ENCODE measurements around the gene SCN4A.

The SCN4A gene

GRCh38 chr17:63941751-63942150 lies 31.0 kb downstream of the SCN4A start:
- TF ChIP-seq JUND (IDR thresholded peaks at IDR 0.05; ENCODE audit: low read depth): no peak
- in situ Hi-C loops (cut with HindIII; ENCODE audit: low pct_unique_long_range_greater_than_20kb, low sequenced_read_pairs): no loop called here
- no peak for DNase-seq (ENCODE audit: low read depth in 1 of 2, low spot score in 1 of 2)

DNA sequence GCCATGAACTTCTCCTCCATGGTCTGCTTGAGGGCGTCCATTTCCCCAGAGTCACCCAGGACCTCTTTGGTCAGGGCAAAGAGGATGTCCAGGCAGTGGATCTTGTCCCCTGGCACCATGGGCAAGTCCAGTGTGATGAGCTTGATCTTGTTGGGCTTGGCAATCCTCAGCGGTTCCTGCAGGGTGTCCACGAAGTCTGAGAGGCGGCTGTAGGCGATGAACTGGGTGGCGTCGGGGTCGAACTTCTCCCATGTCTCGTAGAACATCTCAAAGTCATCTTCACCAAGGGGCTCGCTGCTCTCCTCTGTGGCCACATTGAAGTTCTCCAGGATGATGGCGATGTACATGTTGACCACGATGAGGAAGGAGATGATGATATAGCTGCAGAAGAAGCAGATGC lies 31.6 kb downstream of the SCN4A start:
- TF ChIP-seq JUND (IDR thresholded peaks at IDR 0.05; ENCODE audit: low read depth): no peak
- no peak for DNase-seq (ENCODE audit: low read depth in 1 of 2, low spot score in 1 of 2)
- in situ Hi-C loops (cut with HindIII; ENCODE audit: low pct_unique_long_range_greater_than_20kb, low sequenced_read_pairs): no loop called here

GRCh38 chr17:63940584-63940983 lies 32.1 kb downstream of the SCN4A start:
- in situ Hi-C loops (cut with HindIII; ENCODE audit: low pct_unique_long_range_greater_than_20kb, low sequenced_read_pairs): no loop called here
- no peak for DNase-seq (ENCODE audit: low read depth in 1 of 2, low spot score in 1 of 2)
- no peak for TF ChIP-seq JUND (IDR thresholded peaks at IDR 0.05; ENCODE audit: low read depth)

- in situ Hi-C loops (cut with HindIII; ENCODE audit: low pct_unique_long_range_greater_than_20kb, low sequenced_read_pairs): no loop called here
- TF ChIP-seq JUND (IDR thresholded peaks at IDR 0.05; ENCODE audit: low read depth): no peak
- DNase-seq (ENCODE audit: low read depth in 1 of 2, low spot score in 1 of 2): no peak
These were observed 32.8 kb downstream of the SCN4A start for GRCh38 chr17:63939884-63940283.

GRCh38 chr17:63939401-63939800 lies 33.3 kb downstream of the SCN4A start:
- TF ChIP-seq JUND (IDR thresholded peaks at IDR 0.05; ENCODE audit: low read depth): no peak
- in situ Hi-C loops (cut with HindIII; ENCODE audit: low pct_unique_long_range_greater_than_20kb, low sequenced_read_pairs): no loop called here
- DNase-seq (ENCODE audit: low read depth in 1 of 2, low spot score in 1 of 2): no peak

- no peak for DNase-seq (ENCODE audit: low read depth in 1 of 2, low spot score in 1 of 2)
- TF ChIP-seq JUND (IDR thresholded peaks at IDR 0.05; ENCODE audit: low read depth): no peak
- in situ Hi-C loops (cut with HindIII; ENCODE audit: low pct_unique_long_range_greater_than_20kb, low sequenced_read_pairs): no loop called here
These were observed 34.8 kb downstream of the SCN4A start for GRCh38 chr17:63937920-63938319.

DNA sequence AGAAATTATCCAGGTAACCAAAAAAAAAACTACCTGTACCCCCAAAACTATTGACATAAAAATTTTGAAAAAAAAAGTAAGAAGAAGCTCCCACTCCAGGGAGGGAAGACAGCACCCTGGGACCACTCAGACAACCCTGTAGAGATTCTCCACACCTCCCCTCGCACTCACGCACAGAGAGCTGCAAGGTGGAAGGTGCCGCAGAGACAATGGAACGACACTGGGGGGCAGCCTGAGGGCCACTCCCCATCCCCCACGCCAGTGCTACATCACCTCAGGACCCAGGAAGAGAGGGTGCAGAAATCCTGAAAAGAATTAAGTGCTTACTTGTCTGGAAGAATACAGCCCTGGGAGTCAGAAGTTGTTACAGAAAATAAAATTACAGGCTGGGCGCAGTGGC lies 35.4 kb downstream of the SCN4A start:
- no peak for DNase-seq (ENCODE audit: low read depth in 1 of 2, low spot score in 1 of 2)
- no peak for TF ChIP-seq JUND (IDR thresholded peaks at IDR 0.05; ENCODE audit: low read depth)
- in situ Hi-C loops (cut with HindIII; ENCODE audit: low pct_unique_long_range_greater_than_20kb, low sequenced_read_pairs): no loop called here

DNA sequence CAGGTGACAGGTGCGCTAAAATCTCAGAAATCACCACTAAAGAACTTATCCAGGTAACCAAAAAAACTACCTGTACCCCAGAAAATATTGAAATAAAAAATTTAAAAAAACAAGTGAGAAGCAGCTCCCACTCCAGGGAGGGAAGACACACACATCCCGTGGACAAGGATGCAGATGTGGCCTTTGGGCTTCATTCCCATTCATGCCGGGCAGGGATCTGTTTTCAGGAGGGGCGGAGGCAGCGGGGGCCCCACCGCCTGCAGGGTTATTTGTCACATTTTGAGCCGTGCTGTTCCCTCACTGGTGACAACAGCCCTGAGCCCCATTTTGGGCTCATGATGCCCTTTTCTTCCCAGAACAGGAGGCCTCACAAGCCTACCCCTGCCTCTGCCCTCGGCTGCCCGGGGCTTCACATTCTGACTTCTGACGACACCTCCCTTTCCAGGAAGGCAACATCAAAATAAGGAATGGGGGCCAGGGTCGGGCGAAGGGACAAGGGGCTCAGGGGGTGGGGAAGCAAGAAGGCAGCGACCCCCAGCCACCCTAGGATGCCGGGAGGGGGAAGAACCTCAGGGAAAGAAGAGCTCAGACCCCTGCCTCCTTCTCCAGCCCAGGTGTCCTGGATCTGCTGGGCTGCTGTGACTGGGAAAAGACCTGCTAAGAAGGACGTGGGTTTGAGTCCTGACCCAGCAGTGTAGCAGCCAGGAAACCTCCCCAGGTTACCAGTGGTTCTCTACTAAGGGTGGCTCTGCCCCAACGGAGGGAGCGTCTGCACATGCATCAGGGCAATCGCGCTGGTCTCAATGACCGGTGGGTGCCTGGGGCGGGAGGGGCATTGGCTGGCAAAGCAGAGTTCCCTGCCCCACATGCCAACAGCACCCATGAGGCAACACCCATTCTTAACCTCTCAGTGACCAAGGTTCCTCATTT lies 38.3 kb downstream of the SCN4A start:
- in situ Hi-C loops (cut with HindIII; ENCODE audit: low pct_unique_long_range_greater_than_20kb, low sequenced_read_pairs): no loop called here
- no peak for TF ChIP-seq JUND (IDR thresholded peaks at IDR 0.05; ENCODE audit: low read depth)
- no peak for DNase-seq (ENCODE audit: low read depth in 1 of 2, low spot score in 1 of 2)

DNA sequence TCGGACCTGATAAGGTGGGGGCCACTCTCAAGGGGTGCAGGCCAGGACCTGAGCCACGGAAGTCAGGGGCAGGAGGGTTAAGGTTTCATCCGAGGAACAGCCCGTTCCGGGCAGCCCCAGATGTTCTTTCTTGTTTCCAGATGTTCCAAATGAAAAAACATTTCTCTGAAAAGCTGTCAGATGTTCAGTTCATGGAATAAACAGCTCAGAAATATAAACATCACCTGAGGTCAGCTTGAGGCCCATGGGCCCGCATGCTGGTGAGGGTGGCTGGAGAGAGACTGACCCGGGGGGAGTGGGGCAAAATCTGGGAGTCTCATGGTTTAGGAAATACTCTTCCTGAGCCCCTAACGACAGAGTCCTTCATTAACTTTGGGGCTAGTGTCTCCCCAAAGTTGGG lies 39.1 kb downstream of the SCN4A start:
- TF ChIP-seq JUND (IDR thresholded peaks at IDR 0.05; ENCODE audit: low read depth): no peak
- DNase-seq (ENCODE audit: low read depth in 1 of 2, low spot score in 1 of 2): no peak
- in situ Hi-C loops (cut with HindIII; ENCODE audit: low pct_unique_long_range_greater_than_20kb, low sequenced_read_pairs): no loop called here

DNA sequence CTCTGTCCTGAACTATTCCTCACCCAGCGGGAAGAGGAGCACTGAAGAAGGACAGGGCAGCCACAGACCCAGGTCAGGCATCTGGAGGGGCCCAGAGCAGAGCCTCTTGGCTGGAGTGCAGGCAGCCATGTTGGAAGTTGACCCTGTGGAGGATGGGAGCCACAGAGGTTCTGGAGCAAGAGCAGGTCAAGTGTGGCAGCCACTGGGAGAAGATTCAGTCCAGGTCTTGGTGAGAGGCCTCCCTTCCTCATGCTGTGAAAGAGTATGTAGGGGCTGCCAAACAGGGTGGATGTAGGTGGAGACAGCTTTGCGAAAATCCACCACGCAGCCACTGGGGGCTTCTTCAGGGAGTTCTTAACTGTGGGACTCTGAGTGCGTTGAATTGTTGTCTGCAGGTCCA lies 40.0 kb downstream of the SCN4A start:
- no peak for TF ChIP-seq JUND (IDR thresholded peaks at IDR 0.05; ENCODE audit: low read depth)
- DNase-seq (ENCODE audit: low read depth in 1 of 2, low spot score in 1 of 2): no peak
- in situ Hi-C loops (cut with HindIII; ENCODE audit: low pct_unique_long_range_greater_than_20kb, low sequenced_read_pairs): no loop called here

DNA sequence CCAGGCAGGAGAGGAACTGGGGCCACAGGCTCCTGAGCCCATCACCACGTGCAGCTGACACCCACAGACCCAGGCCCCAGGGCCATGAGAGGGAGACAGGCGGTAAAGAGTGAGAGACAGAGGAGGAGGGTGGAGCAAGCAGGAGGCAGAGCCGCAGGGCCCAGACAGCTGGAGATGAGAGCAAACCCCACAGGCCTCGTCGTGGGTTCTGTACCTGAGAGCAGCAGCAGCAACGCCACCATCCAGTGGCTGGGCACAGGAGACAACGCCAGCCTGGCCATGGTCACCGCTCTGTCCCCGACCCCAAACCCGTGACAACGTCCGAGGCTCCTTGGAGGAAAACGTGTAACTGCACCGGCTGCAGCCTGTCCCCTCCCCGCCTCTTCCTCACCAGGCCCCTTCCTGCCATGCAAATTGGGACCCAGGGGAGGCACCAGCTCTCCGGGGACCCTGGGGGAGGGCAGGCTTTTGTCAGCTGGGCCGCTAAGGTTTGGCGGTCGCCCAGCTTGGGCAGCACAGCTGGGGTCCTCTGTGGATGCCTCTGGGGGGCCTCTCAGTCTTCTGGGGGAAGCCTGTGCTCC lies 40.6 kb downstream of the SCN4A start, which contains the start of gene CD79B:
Gene CD79B (minus strand): TSS at position 351 of the 581 bp plus-strand sequence. CDS start 70 bp downstream, at position 281.
- in situ Hi-C loops (cut with HindIII; ENCODE audit: low pct_unique_long_range_greater_than_20kb, low sequenced_read_pairs): no loop called here
- no peak for DNase-seq (ENCODE audit: low read depth in 1 of 2, low spot score in 1 of 2)
- no peak for TF ChIP-seq JUND (IDR thresholded peaks at IDR 0.05; ENCODE audit: low read depth)

- no peak for TF ChIP-seq JUND (IDR thresholded peaks at IDR 0.05; ENCODE audit: low read depth)
- DNase-seq (ENCODE audit: low read depth in 1 of 2, low spot score in 1 of 2): no peak
- in situ Hi-C loops (cut with HindIII; ENCODE audit: low pct_unique_long_range_greater_than_20kb, low sequenced_read_pairs): no loop called here
These were observed 41.7 kb downstream of the SCN4A start for GRCh38 chr17:63930951-63931575.
